Fibroblast of villous mesenchyme (primary cell): ENCODE results near the gene SPINT2. TPM values are rescaled to one million over a fixed set of nuclear protein-coding genes. Genes with fewer than 3 reads are reported as not detected.
"Not testable (repeated sequence)": the region's sequence is repeated elsewhere in the genome, so short reads cannot be mapped to it uniquely, and the experiment has no call there.

Source experiments
- DNase-seq: peaks from one replicate; pipeline ENCODE4 v3.0.0-alpha.2; 2010; ENCODE audit warnings: low read depth
- H3K4me3 ChIP-seq: 2 replicates; pipeline ENCODE4 v1.5.1; 2011; ENCODE audit warnings: low read depth, mild to moderate bottlenecking, low read length
- CTCF ChIP-seq: IDR thresholded peaks from 2 replicates; pipeline ENCODE4 v1.5.1; 2012; ENCODE audit warnings: low read depth, mild to moderate bottlenecking, low read length; ENCODE audit not compliant: insufficient read depth
- total RNA-seq: library from RNA; depleted of rRNA; stranded (reverse); fragments of >200 nt; gene quantifications from 2 replicates; pipeline ENCODE4 v1.2.3, GENCODE V29; 2012

SPINT2 gene
- total RNA-seq, 1 donor: 3.5 TPM

DNA sequence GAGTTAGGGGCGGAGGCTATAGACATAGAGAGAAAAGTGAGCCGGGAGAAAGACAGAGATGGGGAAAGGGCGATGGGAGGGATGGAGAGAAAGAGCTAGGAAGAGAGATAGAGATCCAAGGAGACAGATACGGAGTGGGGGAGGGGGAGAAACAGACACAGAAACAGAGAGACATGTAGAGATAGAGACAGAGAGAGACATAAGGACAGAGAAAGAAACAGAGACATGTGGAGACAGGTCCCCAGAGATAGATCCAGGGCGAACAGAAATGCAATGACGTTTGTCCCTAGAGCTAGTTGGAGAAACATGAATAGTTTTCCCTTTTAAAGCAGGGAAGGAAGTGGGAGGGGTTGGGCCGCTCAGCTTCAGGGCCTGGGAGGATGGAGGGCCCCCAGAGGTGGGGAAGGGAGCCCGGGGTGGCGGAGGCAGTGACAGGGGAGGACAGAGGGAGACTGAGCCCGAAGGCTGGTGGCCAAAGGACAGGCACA, 12.8 kb upstream of the SPINT2 start:
- DNase-seq: no peak
- TF ChIP-seq CTCF: no peak
- H3K4me3 ChIP-seq: no peak overlapping the region

- no peak for DNase-seq
- H3K4me3 ChIP-seq: no peak overlapping the region
- TF ChIP-seq CTCF: no peak
These were observed 12.0 kb upstream of the SPINT2 start for GRCh38 chr19:38252385-38252784.

- no peak for TF ChIP-seq CTCF
- DNase-seq: no peak
- no peak overlapping the region for H3K4me3 ChIP-seq
These were observed 11.3 kb upstream of the SPINT2 start for GRCh38 chr19:38252941-38253691.

GRCh38 chr19:38253788-38254187, 10.6 kb upstream of the SPINT2 start:
- TF ChIP-seq CTCF: no peak
- DNase-seq: no peak
- no peak overlapping the region for H3K4me3 ChIP-seq

DNA sequence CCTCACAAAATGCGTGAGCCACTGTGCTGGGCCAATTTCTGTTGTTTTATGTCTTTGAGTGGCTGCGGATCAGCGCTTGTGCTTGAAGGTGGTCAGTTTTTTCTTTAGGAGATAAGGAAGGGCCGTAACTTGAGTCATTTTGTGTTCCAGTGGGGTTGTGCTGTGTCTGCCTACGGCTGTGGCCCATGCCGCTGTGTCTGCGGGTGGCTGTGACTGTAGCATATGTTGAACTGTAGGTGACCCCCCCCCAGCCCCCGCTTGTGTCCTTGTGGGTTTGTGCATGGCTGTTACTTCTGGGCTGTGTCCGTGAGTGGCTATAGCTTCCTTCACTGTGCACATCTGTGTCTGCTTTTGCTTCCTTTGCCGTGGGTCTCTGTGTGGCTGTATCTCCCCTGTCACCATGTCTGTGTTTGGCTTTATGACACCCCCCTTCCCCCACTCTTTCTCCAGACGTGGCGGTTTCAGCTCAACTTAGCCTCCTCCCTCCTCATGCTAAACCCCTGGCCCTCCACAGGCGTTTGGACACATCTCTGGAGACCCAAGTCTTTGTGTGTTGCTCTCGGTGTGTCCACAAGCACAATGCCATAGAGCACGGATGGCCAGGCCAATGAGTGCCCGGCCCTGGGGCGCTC, 8.9 kb upstream of the SPINT2 start:
- H3K4me3 ChIP-seq: peak overlapping the region; percentile 59

GRCh38 chr19:38261942-38262341, 2.4 kb upstream of the SPINT2 start:
- not testable (repeated sequence) for H3K4me3 ChIP-seq, DNase-seq

More for the DNA sequence above, 8.9 kb upstream of the SPINT2 start:
- no peak for TF ChIP-seq CTCF
- peak; percentile 42 for DNase-seq

DNA sequence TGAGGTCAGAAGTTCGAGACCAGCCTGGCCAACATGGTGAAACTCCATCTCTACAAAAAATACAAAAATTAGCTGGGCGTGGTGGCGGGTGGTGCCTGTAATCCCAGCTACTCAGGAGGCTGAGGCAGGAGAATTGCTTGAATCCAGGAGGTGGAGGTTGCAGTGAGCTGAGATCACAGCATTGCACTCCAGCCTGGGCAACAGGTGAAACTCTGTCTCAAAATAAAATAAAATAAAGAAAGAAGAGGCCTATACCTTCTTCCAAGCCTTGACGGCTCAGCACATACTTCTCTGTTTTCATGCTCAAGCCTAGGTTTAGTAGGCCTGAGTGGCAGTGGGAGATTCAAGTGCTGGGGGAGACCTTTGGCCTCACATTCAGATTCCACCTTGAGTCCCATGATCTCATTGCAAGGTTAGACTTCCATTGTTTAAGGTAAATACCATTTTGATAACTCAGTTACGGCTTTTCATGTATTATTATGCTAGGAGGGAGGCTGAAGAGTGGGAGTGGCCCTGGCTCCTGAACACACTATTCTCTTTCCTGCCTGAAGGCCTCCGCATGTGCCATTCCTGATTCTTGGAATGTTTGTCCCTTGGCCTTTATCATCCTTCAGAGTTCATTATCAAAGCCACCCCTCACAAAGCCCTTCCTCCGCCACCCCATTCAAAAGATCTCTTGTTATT, 1.6 kb upstream of the SPINT2 start:
- no peak overlapping the region for H3K4me3 ChIP-seq
- no peak for TF ChIP-seq CTCF
- no peak for DNase-seq
